Endothelial cell of umbilical vein (primary cell): ENCODE results near the gene SEMA3E. TPM values are rescaled to one million over a fixed set of nuclear protein-coding genes. Genes with fewer than 3 reads are reported as not detected.

Experiments used
- BruUV-seq: library from RNA; stranded (reverse); fragments of 400-500 nt; replicated peaks from 2 replicates; lab custom pipeline; 2021; lab: Mats Ljungman, UMichigan
- CTCF ChIA-PET: fragments of 300-600, 350-600 bp; sonication (Branson Sonifier 250); formaldehyde crosslinking; loops from one replicate; lab custom pipeline; 2021; ENCODE audit warnings: antibody characterized with exemption, inconsistent platforms; lab: Charles Lee
- POLR2A ChIA-PET: fragments of 300-600, 350-600 bp; sonication (Branson Sonifier 250); formaldehyde crosslinking; loops from one replicate; lab custom pipeline; 2021; ENCODE audit warnings: antibody characterized with exemption, inconsistent platforms; lab: Charles Lee
- DNase-seq: peaks from one replicate; pipeline ENCODE4 v3.0.0-alpha.2; 2011; ENCODE audit warnings: low read depth, low spot score
- FAIRE-seq: peaks from 2 replicates; lab custom pipeline; 2011; peaks lifted over from hg19 to GRCh38; lab: Jason Lieb, UNC
- H2AFZ ChIP-seq: 2 replicates; pipeline ENCODE4 v1.6.0; 2012; ENCODE audit warnings: low read depth, low read length, control low read depth, inconsistent platforms
- H3K27ac ChIP-seq: 2 replicates; pipeline ENCODE4 v1.5.1; 2011; ENCODE audit warnings: low read depth, mild to moderate bottlenecking, control low read depth, low read length, moderate library complexity; ENCODE audit not compliant: insufficient read depth
- H3K27me3 ChIP-seq, 2 experiments: 2 replicates each; pipeline versions ENCODE4 v1.6.0 to v1.6.1; 2011; ENCODE audit warnings: low read length in 2 of 2, mixed read lengths in 1 of 2; ENCODE audit not compliant: control insufficient read depth in 2 of 2, insufficient read depth in 2 of 2
- H3K36me3 ChIP-seq, 2 experiments: 2 replicates in 1 of 2; 3 replicates in 1 of 2; pipeline ENCODE4 v1.5.1; 2011; ENCODE audit warnings: low read length in 2 of 2, mild to moderate bottlenecking in 1 of 2, moderate library complexity in 1 of 2; ENCODE audit not compliant: control insufficient read depth in 2 of 2, insufficient read depth in 2 of 2; ENCODE audit errors: extremely low read depth in 1 of 2
- H3K4me1 ChIP-seq: 3 replicates; pipeline ENCODE4 v1.5.1; 2011; ENCODE audit warnings: mild to moderate bottlenecking, low read length; ENCODE audit not compliant: control insufficient read depth, insufficient read depth; ENCODE audit errors: extremely low read depth
- H3K4me2 ChIP-seq: 2 replicates; pipeline ENCODE4 v1.6.1; 2011; ENCODE audit warnings: low read length, control low read depth, mixed read lengths; ENCODE audit not compliant: insufficient read depth
- H3K4me3 ChIP-seq, 3 experiments: fragments of 200-600 bp in 1 of 3; sonication (generic), shearing (Covaris generic) in 1 of 3; replicated peaks in 1 of 3; 2 replicates each; pipeline ENCODE4 v1.5.1; 2011 to 2016; ENCODE audit warnings: control low read depth in 3 of 3, low read length in 3 of 3, mild to moderate bottlenecking in 2 of 3, inconsistent platforms in 1 of 3, low read depth in 1 of 3, moderate library complexity in 1 of 3; ENCODE audit not compliant: insufficient read depth in 1 of 3
- H3K79me2 ChIP-seq: 2 replicates; pipeline ENCODE4 v1.6.0; 2012; ENCODE audit warnings: low read length, inconsistent platforms; ENCODE audit not compliant: control insufficient read depth, insufficient read depth
- H3K9ac ChIP-seq: replicated peaks from 2 replicates; pipeline ENCODE3; 2011; ENCODE audit warnings: low read length, control low read depth; ENCODE audit not compliant: insufficient read depth; ENCODE audit errors: extremely low read depth
- H3K9me1 ChIP-seq: replicated peaks from 3 replicates; pipeline ENCODE4 v1.6.0; 2011; ENCODE audit warnings: mild to moderate bottlenecking, low read length; ENCODE audit not compliant: control insufficient read depth, insufficient read depth; ENCODE audit errors: extremely low read depth
- H3K9me3 ChIP-seq: replicated peaks from 2 replicates; pipeline ENCODE4 v1.5.1; 2012; ENCODE audit warnings: low read length, inconsistent platforms; ENCODE audit not compliant: control insufficient read depth, insufficient read depth
- H4K20me1 ChIP-seq: replicated peaks from 2 replicates; pipeline ENCODE3; 2011; ENCODE audit warnings: mild to moderate bottlenecking, low read length; ENCODE audit not compliant: control insufficient read depth, insufficient read depth; ENCODE audit errors: extremely low read depth
- EZH2 ChIP-seq: IDR thresholded peaks from 2 replicates; pipeline ENCODE4 v1.6.1; 2012; ENCODE audit warnings: borderline replicate concordance, low read depth, mild to moderate bottlenecking, moderate library complexity, low read length, inconsistent platforms; ENCODE audit not compliant: severe bottlenecking
- FOS ChIP-seq: IDR thresholded peaks from 2 replicates; pipeline ENCODE4 v1.6.1; 2011; ENCODE audit warnings: mild to moderate bottlenecking, low read length, moderate library complexity, borderline replicate concordance; ENCODE audit not compliant: insufficient read depth
- MYC ChIP-seq: IDR thresholded peaks from one replicate; pipeline ENCODE4 v1.6.1; 2011; ENCODE audit warnings: mild to moderate bottlenecking, low read depth, low read length
- POLR2A ChIP-seq: IDR thresholded peaks from 2 replicates; pipeline ENCODE4 v1.6.1; 2012; ENCODE audit warnings: low read depth, mild to moderate bottlenecking, control low read depth, low read length
- POLR2AphosphoS5 ChIP-seq: IDR thresholded peaks from 2 replicates; pipeline ENCODE4 v1.6.1; 2012; ENCODE audit warnings: low read depth, mild to moderate bottlenecking, control low read depth, low read length, moderate library complexity; ENCODE audit not compliant: insufficient read depth
- dilution Hi-C: fragments of 300-500 bp; cut with MboI; formaldehyde crosslinking; loops from one replicate; pipeline ENCODE4 v1.15.0; 2019; ENCODE audit warnings: low sequenced_read_pairs; ENCODE audit not compliant: extremely low pct_ligation_motif_present
- intact Hi-C: fragments of 100-400 bp; cut with micrococcal nuclease; formaldehyde crosslinking; loops from one replicate; pipeline ENCODE4 v1.10.0; 2022
- polyA plus RNA-seq, 4 experiments: library from polyadenylated mRNA; depleted of rRNA in 3 of 4; stranded (reverse) in 3 of 4; unstranded in 1 of 4; fragments of >200 nt; gene quantifications; 2 replicates each; pipeline versions ENCODE4 v1.2.1 to v1.2.3, GENCODE V29; 2011 to 2012; ENCODE audit warnings: missing spikeins in 1 of 4
- total RNA-seq: library from RNA; stranded (reverse); gene quantifications from 2 replicates; pipeline ENCODE4 v1.2.3, GENCODE V29; 2021
- TF ChIP-seq, protein P1 (sequence below), 2 donors: IDR thresholded peaks; 1 replicate in 1 of 2; 2 replicates in 1 of 2; pipeline ENCODE4 v1.5.1; 2011; ENCODE audit warnings: low read length in 2 of 2, mild to moderate bottlenecking in 2 of 2, moderate library complexity in 2 of 2, control low read depth in 1 of 2, inconsistent platforms in 1 of 2, low read depth in 1 of 2; ENCODE audit not compliant: insufficient read depth in 1 of 2; ENCODE audit errors: extremely low read depth in 1 of 2

The SEMA3E gene
- total and polyA plus RNA-seq, 2 donors (not counting 3 experiments of a cell fraction or from before 2014, with no cell fraction given): not detected

DNA sequence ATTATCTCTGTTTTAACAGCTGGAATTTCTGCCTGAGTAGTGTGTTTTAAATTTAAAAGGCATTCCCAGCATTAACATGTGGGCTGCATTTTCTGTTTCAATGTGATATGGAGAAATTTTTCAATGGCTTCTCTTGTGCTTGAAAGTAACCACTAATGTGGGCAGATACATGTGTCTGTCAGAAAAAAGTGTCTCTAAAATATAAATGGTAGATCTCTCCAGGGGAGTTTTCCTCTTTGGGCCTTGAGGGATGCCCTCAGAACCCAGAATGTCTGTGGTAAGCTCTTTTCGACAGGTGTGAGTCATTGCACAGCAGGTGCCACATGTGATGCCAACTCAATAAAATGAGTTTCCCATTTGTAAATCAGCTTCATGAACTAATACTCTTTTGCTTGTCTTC lies 221.1 kb downstream of the SEMA3E start:
- H3K36me3 ChIP-seq: no peaks in the 10 kb centered on the region
- no peak overlapping the region for H3K4me2 ChIP-seq
- no peak overlapping the region for H2AFZ ChIP-seq
- dilution Hi-C loops: no loop called here
- DNase-seq (no peak), FAIRE-seq (no peak)
- H3K9me3 ChIP-seq: no peaks in the 10 kb centered on the region
- H4K20me1 ChIP-seq: no peaks in the 10 kb centered on the region
- no peak overlapping the region for H3K27ac ChIP-seq
- no peak for TF ChIP-seq MYC
- POLR2A ChIA-PET: no interaction called here
- CTCF ChIA-PET: interaction anchor here (1.2 to 1.7 kb wide), 2 partner anchors 12 to 85 kb away, joined by 3 to 5 read pairs; no protein-coding TSS in a partner anchor
- no peaks in the 10 kb centered on the region for H3K79me2 ChIP-seq
- H3K9ac ChIP-seq: no peak overlapping the region
- H3K4me3 ChIP-seq: no peak overlapping the region
- intact Hi-C loops: no loop called here
- BruUV-seq: no TSS peak
- no peaks in the 10 kb centered on the region for H3K9me1 ChIP-seq
- H3K4me1 ChIP-seq: no peaks in the 10 kb centered on the region
- peaks cover 0 to 2% of the 10 kb centered on the region in 2 experiments for H3K27me3 ChIP-seq

DNA sequence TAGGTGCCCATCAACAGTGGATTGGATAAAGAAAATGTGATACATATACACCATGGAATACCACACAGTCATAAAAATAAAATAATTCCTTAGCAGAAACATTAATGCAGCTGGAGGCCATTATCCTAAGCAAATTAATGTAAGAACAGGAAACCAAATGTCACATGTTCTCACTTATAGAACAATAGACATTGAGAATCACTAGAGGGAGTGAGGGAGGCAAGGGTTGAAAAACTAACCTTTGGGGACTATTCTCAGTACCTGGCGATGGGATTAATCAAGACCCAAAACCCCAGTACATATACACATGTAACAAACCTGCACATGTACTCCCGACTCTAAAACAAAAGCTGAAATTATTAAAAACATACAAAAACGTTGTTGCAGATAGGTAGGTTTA lies 222.6 kb downstream of the SEMA3E start:
- Histone ChIP-seq H3K4me2 (no peak overlapping the region), H2AFZ (no peak overlapping the region), H3K9me3 (no peaks in the 10 kb centered on the region), H3K79me2 (no peaks in the 10 kb centered on the region), H3K9me1 (no peaks in the 10 kb centered on the region), H3K4me1 (no peaks in the 10 kb centered on the region), H3K9ac (no peak overlapping the region), H3K36me3 (no peaks in the 10 kb centered on the region), H3K27ac (no peak overlapping the region), H3K27me3 (peaks cover 0 to 2% of the 10 kb centered on the region in 2 experiments), H3K4me3 (no peak overlapping the region), H4K20me1 (no peaks in the 10 kb centered on the region)
- BruUV-seq: no TSS peak
- FAIRE-seq: no peak
- DNase-seq: no peak
- dilution Hi-C loops: no loop called here
- intact Hi-C loops: no loop called here
- ChIA-PET POLR2A (no interaction called here), CTCF (no interaction called here)
- TF ChIP-seq MYC (no peak), EZH2 (no peak), POLR2AphosphoS5 (no peak), POLR2A (no peak), FOS (no peak)
- TF ChIP-seq, protein P1, sequence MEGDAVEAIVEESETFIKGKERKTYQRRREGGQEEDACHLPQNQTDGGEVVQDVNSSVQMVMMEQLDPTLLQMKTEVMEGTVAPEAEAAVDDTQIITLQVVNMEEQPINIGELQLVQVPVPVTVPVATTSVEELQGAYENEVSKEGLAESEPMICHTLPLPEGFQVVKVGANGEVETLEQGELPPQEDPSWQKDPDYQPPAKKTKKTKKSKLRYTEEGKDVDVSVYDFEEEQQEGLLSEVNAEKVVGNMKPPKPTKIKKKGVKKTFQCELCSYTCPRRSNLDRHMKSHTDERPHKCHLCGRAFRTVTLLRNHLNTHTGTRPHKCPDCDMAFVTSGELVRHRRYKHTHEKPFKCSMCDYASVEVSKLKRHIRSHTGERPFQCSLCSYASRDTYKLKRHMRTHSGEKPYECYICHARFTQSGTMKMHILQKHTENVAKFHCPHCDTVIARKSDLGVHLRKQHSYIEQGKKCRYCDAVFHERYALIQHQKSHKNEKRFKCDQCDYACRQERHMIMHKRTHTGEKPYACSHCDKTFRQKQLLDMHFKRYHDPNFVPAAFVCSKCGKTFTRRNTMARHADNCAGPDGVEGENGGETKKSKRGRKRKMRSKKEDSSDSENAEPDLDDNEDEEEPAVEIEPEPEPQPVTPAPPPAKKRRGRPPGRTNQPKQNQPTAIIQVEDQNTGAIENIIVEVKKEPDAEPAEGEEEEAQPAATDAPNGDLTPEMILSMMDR (IDR thresholded peaks at IDR 0.05; ENCODE audit: extremely low read depth in 1 of 2, insufficient read depth in 1 of 2, low read depth in 1 of 2, low read length in 2 of 2): no peak
